Fibroblast of the conjunctiva (primary cell): ENCODE data around the gene CKAP2L.
A peak's percentile ranks its signal among the peaks of the same experiment; 100 is the strongest.

Source experiments
- DNase-seq: peaks from one replicate; pipeline ENCODE4 v3.0.0-alpha.2; 2010; ENCODE audit warnings: low read depth

CKAP2L gene, protein sequence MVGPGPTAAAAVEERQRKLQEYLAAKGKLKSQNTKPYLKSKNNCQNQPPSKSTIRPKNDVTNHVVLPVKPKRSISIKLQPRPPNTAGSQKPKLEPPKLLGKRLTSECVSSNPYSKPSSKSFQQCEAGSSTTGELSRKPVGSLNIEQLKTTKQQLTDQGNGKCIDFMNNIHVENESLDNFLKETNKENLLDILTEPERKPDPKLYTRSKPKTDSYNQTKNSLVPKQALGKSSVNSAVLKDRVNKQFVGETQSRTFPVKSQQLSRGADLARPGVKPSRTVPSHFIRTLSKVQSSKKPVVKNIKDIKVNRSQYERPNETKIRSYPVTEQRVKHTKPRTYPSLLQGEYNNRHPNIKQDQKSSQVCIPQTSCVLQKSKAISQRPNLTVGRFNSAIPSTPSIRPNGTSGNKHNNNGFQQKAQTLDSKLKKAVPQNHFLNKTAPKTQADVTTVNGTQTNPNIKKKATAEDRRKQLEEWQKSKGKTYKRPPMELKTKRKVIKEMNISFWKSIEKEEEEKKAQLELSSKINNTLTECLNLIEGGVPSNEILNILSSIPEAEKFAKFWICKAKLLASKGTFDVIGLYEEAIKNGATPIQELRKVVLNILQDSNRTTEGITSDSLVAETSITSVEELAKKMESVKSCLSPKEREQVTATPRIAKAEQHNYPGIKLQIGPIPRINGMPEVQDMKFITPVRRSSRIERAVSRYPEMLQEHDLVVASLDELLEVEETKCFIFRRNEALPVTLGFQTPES

GRCh38 chr2:112764071-112765044, at the start of gene CKAP2L:
Gene CKAP2L (minus strand): TSS chr2:112764609. CDS start chr2:112764598, 11 bp downstream.
- DNase-seq: peak; percentile 97

- no peak for DNase-seq
Observed at GRCh38 chr2:112813280-112813966, 49.0 kb upstream of the CKAP2L start.

DNA sequence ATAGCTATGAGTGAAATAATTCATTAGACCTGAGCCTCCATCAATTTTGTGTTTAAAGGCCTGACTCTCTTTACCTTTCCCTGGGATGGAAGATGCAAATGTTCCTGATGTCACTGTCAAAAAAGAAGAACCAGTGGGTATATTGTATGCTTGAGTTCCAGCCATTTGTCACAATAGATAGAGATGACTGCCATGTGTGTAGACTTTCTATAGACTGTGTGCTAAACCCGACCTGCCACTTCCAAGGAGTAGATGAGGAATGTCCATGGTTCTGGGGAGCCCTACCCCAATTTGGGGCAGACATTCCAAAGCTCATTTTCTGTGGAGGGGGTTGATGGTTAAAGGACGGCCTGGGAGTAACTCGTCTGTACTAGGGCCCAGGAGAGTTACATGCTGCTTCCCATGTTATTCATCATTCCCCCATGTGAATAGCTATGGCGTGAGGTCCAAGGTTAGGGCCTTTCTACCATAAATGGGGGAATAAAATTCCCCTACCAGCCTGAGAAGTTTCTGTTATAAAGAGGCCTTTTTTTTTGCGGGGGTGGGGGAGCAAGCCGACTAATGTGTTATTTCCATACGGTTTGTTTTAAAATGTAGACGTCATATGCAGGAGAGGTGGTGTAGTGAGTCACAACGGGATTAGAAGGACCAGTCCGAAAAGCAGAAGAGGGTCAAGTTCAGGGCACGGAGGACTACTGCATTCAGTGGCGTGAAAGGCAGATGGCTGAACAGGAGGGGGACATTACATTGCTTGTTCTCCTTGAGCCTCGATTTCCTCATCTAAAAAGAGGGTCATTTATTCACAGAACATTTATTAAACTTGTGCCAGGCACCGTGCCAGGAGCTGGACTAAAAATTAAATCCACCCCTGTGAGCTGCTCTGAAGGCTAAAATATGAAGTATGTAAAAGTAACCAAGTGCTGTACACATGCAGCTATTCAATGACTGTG, 48.2 kb upstream of the CKAP2L start:
- peak; percentile 42 for DNase-seq

DNA sequence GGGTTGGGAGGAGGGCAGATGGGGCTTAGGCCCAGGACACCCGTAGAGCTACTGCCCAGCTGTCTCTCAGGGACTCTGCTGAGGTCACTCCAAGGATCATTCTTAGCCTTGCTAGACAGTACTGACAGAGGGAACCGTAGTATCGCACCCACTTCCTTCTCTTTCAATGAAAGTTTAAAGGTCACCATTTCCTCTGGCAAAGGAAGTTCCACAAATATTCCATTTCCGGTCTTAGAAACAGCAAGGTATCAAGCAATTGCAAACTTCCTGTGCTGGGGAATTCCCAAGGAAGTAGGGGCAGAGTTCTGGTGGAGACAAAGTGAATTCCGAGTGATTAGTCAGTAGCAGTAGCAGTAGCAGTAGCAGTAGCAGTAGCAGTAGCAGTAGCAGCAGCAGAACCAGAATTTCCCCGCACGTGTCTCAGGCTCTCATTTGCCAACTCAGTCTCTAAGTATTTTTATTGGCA, 47.5 kb upstream of the CKAP2L start:
- DNase-seq: peak; percentile 46

DNA sequence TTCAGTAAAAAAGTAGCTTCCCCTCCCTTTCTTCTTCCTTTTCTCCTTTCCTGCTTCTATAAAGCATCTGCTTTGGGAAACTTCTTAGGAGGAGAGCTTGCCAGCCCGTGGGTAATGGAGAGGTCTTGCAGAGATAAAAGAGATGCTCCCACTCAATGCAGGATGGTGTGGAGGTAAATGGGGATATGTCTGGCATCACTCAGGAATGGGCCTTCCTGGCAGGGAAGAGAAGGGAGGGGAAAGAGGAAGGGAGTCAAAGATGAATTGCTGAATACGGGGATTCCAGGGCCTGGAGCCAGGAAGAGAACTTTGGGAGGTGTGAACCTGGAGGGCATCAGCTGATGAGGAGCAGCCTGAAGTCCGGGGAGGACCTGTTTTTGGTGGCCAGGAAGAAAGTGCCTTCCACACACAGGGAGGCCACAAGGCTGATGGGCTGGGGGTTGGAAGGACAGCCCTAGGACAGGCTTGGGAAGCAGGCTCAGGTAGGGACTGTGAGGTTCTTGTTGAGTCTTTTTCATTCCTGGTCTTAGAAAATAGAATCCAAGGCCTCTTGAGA, 46.9 kb upstream of the CKAP2L start:
- DNase-seq: no peak

DNA sequence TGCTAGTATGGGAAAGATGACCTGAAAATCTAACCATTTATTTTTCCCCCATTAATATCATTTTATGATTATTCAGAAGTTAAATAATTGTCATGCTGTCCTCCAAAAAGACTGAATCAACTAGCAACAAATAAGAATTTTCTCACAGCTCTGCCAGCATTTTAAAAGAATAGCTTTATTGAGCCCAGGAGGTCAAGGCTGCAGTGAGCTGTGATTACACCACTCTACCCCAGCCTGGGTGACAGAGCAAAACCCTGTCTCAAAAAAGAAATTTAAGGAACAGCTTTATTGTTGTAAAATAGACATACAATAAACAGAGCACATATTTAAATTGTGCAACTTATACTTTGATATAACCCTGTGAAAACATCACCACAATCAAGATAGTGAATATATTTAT, 44.7 kb upstream of the CKAP2L start:
- DNase-seq: no peak

DNA sequence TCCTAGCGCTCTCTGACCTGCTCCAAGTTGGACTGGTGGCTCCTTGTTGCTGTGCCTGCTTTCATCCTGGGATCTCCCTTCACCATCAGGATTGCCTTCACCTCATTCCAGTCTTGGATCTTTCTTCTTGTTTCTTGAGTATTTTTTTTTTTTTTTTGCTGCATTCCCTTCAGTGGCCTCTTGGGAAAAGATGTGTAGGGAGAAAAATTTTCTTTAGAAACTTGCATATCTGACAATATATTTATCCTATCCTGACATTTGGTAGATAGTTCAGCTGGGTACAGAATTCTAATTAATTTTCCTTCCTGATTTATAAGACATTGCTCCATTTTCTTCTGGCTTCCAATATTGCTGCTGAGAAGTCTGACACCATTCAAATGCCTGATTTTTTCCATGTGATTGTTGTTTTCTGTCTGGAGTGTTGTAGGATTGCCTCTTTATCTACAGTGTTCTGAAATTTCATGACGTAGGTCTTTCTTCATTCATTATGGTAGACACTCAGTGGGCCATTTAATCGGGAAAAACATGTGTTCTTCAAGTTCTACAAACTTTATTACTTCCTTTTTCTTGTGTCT, 42.9 kb upstream of the CKAP2L start:
- DNase-seq: no peak

- no peak for DNase-seq
Observed at GRCh38 chr2:112805542-112805941, 41.1 kb upstream of the CKAP2L start.

GRCh38 chr2:112803691-112804521, 39.5 kb upstream of the CKAP2L start:
- peak; percentile 35 for DNase-seq

GRCh38 chr2:112800881-112801583, 36.6 kb upstream of the CKAP2L start:
- DNase-seq: no peak

- DNase-seq: no peak
Observed at GRCh38 chr2:112798979-112799975, 34.9 kb upstream of the CKAP2L start.

DNA sequence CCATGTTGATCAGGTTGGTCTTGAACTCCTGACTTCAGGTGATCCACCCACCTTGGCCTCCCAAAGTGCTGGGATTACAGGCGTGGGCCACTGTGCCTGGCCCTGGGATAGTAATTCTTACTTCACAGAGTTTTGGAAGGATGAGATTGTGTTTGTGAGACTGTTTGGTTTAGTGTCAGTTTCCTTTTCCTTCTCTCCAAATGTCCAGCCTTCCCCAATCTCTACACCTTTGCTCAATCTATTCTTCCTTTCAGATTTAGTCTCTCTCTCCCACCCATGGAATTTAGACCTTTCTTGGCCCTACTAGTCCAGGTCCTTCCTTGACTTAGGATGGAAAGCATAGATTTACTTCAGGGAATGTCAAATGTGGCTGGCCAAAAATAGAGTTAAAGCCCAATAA, 32.1 kb upstream of the CKAP2L start:
- no peak for DNase-seq

GRCh38 chr2:112795774-112796173, 31.4 kb upstream of the CKAP2L start:
- DNase-seq: no peak

DNA sequence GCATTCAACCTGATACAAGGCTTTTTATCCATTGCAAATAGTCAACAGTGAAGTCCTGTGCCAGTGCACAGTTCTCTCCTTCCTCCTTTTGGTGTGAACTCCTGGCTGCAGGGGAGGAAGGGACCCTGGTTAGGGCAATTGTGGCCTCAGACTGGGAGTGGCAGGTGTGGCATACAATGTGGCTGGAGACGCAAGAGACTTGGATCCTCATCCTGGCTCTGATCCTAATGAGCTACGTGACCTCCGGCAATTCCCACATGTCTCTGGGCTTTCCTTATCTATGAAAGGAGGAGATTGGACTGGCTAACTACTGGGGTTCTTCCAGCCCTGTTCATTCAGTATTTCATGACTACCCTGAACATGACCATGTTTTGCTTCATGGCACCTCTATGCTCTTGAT, 30.4 kb upstream of the CKAP2L start:
- DNase-seq: no peak

DNA sequence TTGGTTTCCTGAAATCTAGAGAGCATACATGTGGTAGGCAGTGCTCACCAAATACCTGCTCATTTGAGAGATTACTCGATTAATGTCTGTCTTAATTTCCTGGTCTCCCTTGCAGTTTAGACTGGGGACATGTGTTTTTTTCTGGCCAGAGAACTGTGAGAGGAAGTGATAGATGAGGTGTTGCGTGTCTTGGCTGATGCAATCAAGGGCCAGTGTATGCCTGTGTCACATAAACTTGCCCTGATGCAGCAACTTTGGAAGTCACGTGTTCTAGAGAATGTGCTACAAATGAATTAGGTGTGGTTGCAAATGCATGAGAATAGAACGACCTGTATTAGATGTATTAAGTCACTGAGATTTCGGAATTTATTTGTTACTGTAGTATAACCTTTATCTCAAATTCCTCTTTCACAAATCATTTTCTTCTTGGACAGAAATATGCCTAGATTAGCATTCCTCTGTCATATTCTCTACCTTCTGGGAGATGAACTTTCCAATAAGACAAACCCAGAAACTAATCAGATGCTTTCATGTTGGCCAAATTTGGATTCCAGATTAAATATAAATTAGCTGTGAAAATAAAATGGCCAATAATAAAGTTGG, 29.8 kb upstream of the CKAP2L start:
- peak; percentile 65 for DNase-seq

DNA sequence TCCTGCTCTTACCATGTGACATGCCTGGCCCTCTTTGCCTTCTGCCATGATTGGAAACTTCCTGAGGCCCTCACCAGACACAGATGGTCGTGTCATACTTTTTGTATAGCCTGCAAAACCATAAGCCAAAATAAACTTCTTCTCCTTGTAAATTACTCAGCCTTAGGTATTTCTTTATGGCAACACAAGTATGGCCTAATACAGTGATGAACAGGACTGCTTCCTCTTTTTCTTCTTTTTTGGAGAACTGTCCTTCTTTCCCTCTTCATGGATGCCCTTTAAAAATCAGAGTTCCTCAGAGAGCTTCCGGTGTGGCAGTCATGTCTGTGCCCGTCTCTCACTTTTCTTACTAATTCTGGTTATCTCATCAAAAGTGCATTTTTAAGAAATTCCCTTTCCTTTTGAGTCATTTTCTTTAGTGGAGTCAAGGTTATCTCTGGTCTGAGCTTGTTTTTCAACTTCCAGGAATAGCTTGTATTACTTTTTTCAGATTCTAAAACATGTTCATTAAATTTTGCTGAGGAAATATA, 29.1 kb upstream of the CKAP2L start:
- DNase-seq: no peak
